HG03045 (cell line): Measurements from ENCODE around the gene LUZP2.

Experiments
- ATAC-seq: cut with Tn5 transposase; IDR thresholded peaks from one replicate; pipeline ENCODE4 v1.9.1; 2021; ENCODE audit warnings: mild to moderate bottlenecking, moderate library complexity; ENCODE audit not compliant: unreplicated experiment

The LUZP2 gene

DNA sequence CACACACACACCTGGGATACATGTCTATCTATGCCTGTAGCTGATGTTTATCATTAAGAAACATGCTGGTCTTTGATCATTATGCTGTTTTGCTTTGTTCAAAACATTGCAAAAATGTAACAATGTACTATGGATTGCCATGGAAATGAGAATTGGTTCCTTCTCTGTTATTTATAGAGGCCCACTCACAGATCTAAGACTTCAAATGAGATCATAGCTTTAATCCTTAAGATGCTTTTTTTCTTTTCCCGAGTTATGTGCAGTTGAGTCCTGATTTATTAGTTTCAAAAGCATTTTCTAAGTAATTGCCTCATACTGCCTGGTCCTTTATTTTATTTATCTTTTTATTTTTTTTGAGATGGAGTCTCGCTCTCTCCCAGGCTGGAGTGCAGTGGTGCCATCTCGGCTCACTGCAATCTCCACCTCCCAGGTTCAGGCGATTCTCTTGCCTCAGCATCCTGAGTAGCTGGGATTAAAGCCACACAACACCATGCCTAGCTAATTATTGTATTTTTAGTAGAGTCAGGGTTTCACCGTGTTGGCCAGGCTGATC is 131.4 kb downstream of the LUZP2 start:
- ATAC-seq = no peak

GRCh38 chr11:24634606-24635160 is 137.8 kb downstream of the LUZP2 start:
- no peak for ATAC-seq

GRCh38 chr11:24635588-24636290 is 138.9 kb downstream of the LUZP2 start:
- ATAC-seq = no peak

DNA sequence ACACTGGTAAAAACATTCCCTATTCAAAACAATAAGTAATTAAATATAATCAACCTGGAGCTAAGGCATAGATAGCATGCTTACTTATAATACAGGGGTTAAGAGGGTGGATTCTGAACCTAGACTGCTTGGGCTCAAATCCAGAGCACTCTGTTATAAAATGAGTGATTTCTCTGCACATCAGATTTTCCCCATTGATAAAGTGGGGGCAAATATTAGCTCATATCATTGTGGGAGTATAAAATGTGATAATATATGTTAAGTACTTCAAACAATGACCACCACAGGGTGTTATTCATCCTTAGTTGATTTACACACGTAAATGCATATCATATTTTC is 139.4 kb downstream of the LUZP2 start:
- no peak for ATAC-seq

- ATAC-seq = no peak
Measured at GRCh38 chr11:24637520-24637919, 140.7 kb downstream of the LUZP2 start.

- no peak for ATAC-seq
Measured at GRCh38 chr11:24642648-24643047, 145.8 kb downstream of the LUZP2 start.

DNA sequence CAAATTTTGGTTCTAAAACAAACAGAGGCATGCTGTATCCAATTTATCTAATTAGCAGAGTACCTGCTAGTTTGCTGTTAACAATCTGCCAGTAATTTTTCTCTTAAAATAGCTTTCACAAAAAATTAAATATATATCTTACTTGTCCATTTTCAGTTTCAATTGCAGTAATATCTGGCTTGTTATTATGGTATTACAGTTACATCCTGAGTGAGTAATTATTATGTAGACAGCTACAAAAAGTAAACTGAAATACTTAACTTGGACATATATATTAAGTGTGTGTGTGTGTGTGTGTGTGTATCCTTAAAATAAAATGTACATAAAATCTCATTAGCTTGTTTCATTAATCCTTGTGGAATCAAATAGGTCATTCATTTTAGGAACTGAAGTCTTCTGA is 148.7 kb downstream of the LUZP2 start:
- no peak for ATAC-seq

GRCh38 chr11:24651873-24652272 is 155.0 kb downstream of the LUZP2 start:
- no peak for ATAC-seq

DNA sequence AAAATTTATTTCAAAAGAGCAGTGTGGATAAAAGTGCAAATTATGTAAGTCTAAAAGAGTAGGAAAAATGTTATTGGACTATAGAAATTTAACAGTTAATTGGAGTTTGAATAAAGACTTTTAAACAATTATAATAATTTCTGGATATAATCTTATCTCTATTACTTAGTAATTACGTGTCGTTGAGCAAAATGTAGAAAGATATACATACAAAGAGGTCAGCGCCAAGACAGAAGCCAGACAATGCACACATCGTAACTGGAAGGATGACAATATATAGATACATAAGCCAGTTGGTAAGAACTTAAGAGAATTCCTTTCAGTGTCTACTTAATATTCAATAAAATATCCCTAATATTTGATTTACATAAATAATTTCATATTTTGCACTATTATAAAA is 157.0 kb downstream of the LUZP2 start:
- ATAC-seq = no peak

GRCh38 chr11:24661331-24661730 is 164.5 kb downstream of the LUZP2 start:
- ATAC-seq = no peak

DNA sequence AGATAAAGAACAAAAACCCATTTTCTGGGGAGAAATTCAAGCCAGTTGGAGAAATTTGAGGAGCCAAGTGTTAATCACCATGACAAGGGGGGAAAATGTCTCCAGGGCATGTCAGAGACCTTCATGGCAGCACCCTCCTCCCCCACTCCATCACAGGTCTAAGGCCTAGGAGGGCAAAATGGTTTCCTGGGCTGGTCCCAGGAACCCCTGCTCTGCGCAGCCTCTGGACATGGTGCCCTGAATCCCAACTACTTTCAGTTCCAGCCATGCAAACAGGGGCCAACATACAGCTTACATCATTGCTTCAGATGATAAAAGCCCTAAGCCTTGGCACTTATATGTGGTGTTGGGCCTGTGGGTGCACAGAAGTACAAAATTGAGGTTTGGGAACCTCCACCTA is 167.5 kb downstream of the LUZP2 start:
- ATAC-seq = no peak

- no peak for ATAC-seq
Measured at GRCh38 chr11:24667353-24667968, 170.6 kb downstream of the LUZP2 start.

GRCh38 chr11:24678703-24679348 is 182.0 kb downstream of the LUZP2 start:
- no peak for ATAC-seq

GRCh38 chr11:24679821-24680351 is 183.0 kb downstream of the LUZP2 start:
- no peak for ATAC-seq

GRCh38 chr11:24683583-24683982 is 186.7 kb downstream of the LUZP2 start:
- no peak for ATAC-seq

- ATAC-seq = no peak
Measured at GRCh38 chr11:24685821-24686220, 189.0 kb downstream of the LUZP2 start.

DNA sequence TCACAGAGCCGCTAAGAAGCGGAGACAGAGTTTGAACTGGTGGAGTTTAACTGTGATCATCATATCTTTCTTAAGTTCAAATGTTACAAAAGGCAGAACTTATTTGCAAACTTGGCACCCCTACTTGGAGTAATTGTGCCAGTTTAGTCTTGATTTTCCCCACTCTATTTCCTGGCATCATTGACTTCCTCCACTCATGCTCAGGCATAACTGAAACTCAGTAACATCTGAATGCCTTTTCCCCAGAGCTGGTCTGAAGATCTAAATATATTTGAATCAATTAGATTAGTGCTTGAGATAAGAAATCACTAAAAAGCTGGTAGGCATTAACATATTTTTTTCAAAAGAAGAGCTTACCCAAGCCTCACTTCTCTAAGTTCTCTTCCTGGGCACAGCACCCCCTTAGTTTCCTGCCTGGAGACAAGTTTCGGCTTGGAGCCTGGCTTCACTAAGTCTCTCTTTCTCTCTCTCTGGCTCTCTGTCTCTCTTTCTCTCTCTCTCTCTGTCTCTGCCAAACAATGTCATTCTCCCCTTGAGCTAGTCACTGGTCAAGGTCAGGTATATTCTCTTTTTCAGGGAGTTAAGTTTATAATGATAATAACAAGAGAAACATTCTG is 190.8 kb downstream of the LUZP2 start:
- no peak for ATAC-seq

GRCh38 chr11:24688981-24689380 is 192.1 kb downstream of the LUZP2 start:
- ATAC-seq = no peak

GRCh38 chr11:24697522-24698111 is 200.8 kb downstream of the LUZP2 start:
- ATAC-seq = no peak

DNA sequence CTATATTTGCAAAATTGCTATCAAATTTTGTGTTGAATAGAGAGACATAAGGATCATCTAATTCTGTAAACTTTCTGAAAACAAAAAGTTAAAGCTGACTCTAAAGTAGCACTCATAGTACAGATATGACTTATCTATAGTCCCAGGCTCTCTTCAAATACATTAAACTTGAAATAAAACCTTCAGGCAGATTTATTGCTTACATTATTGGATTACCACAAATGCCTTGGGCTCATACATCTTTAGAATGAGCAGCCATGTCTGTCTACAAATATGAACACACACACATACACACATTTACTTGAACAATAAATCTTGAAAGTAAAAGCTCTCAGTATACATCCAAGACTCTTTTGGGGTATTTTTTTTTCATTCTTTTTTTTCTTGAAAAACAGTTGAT is 207.9 kb downstream of the LUZP2 start:
- no peak for ATAC-seq

DNA sequence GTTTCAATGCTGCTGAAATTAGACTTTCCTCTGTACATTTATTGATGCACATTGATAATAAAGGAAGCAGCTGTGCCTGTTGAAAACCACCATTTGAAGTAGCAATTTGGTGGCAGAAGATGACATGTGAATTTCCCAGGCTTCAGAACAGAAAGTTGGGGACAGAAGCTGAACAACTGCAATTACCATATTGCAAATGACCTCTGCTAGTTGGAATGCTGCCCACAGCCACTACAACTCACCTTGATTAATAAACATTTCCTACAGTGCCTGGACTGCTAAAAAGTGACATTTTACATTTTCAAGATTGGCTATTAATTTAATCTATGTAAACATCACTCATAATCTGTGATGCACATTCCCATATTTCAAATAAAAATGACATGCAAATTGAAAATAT is 208.6 kb downstream of the LUZP2 start:
- no peak for ATAC-seq
